Measurements from ENCODE around the gene IQSEC1. TPM values are rescaled to one million over a fixed set of nuclear protein-coding genes. Genes with fewer than 3 reads are reported as not detected.
A peak's percentile ranks its signal among the peaks of the same experiment; 100 is the strongest.

Gene IQSEC1
- total and polyA plus RNA-seq, 9 of the 15 experiments (the other 6 are each of a cell fraction or from before 2014, with no cell fraction given): 0.56 to 39.0 (median 6.8) TPM

- TF ChIP-seq TSHZ1 (CRISPR knock-in tag; IDR thresholded peaks at IDR 0.05) (no peak), ZNF253 (CRISPR knock-in tag; conservative IDR thresholded peaks at IDR 0.05) (peak; percentile 79; the same call in 1 of the 2 replicates), IRF9 (tag; IDR thresholded peaks at IDR 0.05) (no peak), THRAP3 (IDR thresholded peaks at IDR 0.05; ENCODE audit: borderline replicate concordance) (no peak), ADNP (tag; IDR thresholded peaks at IDR 0.05) (no peak), FIP1L1 (IDR thresholded peaks at IDR 0.05; ENCODE audit: low read depth, low read length, poor library complexity, severe bottlenecking) (no peak), RBBP5 (IDR thresholded peaks at IDR 0.05; ENCODE audit: borderline replicate concordance, insufficient read depth, low read length, poor library complexity, severe bottlenecking) (no peak), ZFP1 (CRISPR knock-in tag; IDR thresholded peaks at IDR 0.05) (0 out of 2 replicates have a peak, but pooled peaks have one; percentile 30), TEAD4 (IDR thresholded peaks at IDR 0.05; ENCODE audit: low read length) (peak; percentile 91), TEAD4 (CRISPR knock-in tag; IDR thresholded peaks at IDR 0.05; ENCODE audit: borderline replicate concordance) (no peak), HSF4 (CRISPR knock-in tag; IDR thresholded peaks at IDR 0.05; ENCODE audit: borderline replicate concordance) (no peak), RB1 (IDR thresholded peaks at IDR 0.05; ENCODE audit: low read depth) (no peak), ATF4 (CRISPR knock-in tag; IDR thresholded peaks at IDR 0.05) (peak; percentile 67; the same call in 1 of the 2 replicates), MBD2 (IDR thresholded peaks at IDR 0.05; ENCODE audit: borderline replicate concordance, low read depth) (peak; percentile 51; the same call in 1 of the 2 replicates), ZNF830 (CRISPR knock-in tag; IDR thresholded peaks at IDR 0.05) (no peak)
- TF ChIP-seq, protein P1, sequence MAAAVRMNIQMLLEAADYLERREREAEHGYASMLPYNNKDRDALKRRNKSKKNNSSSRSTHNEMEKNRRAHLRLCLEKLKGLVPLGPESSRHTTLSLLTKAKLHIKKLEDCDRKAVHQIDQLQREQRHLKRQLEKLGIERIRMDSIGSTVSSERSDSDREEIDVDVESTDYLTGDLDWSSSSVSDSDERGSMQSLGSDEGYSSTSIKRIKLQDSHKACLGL (CRISPR knock-in tag; IDR thresholded peaks at IDR 0.05; ENCODE audit: borderline replicate concordance, poor library complexity, severe bottlenecking): no peak
- TF ChIP-seq, protein P2, sequence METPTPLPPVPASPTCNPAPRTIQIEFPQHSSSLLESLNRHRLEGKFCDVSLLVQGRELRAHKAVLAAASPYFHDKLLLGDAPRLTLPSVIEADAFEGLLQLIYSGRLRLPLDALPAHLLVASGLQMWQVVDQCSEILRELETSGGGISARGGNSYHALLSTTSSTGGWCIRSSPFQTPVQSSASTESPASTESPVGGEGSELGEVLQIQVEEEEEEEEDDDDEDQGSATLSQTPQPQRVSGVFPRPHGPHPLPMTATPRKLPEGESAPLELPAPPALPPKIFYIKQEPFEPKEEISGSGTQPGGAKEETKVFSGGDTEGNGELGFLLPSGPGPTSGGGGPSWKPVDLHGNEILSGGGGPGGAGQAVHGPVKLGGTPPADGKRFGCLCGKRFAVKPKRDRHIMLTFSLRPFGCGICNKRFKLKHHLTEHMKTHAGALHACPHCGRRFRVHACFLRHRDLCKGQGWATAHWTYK (CRISPR knock-in tag; IDR thresholded peaks at IDR 0.05): peak; percentile 36; the same call in 1 of the 2 replicates
Measured at GRCh38 chr3:13002398-13003124, 70.7 kb downstream of the IQSEC1 start (continued).
